Adrenal gland (tissue), 5 donors: Measurements from ENCODE around the gene GMFB.

Source experiments
- POLR2A ChIP-seq, 2 donors: fragments of 450-650 bp; IDR thresholded peaks; one replicate each; pipeline ENCODE4 v1.6.1; 2017; ENCODE audit warnings: antibody characterized with exemption in 2 of 2, mild to moderate bottlenecking in 2 of 2, moderate library complexity in 1 of 2
- TF ChIP-seq, protein P1 (sequence below), 6 experiments: fragments of 450-650 bp in 4 of 6; fragments of 200-600 bp in 2 of 6; sonication (generic) in 1 of 6; IDR thresholded peaks; 1 replicate in 5 of 6; 2 replicates in 1 of 6; pipeline versions ENCODE4 v1.5.1 to v1.8.0; 2016 to 2021; ENCODE audit warnings: antibody characterized with exemption in 6 of 6, mild to moderate bottlenecking in 2 of 6, moderate library complexity in 1 of 6
- donor health status: DM: no; HTN: no; CAD: no.

DNA sequence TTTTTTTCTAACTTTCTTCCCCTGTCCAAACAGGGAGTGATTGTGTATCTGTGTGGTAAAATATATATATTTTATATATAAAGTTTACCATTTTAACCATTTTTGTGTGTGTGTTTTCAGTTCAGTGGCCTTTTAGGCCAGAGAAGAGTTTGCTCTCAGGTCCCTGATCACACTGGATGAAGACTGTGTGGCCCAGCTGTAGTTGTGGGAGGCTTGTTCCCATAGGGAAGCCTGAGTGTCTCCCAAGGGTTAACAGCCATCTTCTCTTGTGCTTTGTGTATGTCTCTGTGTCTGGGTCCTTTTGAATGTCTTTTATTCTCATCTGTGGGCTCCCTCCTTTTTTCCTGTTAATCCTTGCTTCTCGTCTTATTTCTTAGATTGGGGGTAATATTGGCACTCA lies 44.3 kb upstream of the GMFB start:
- TF ChIP-seq, protein P1, sequence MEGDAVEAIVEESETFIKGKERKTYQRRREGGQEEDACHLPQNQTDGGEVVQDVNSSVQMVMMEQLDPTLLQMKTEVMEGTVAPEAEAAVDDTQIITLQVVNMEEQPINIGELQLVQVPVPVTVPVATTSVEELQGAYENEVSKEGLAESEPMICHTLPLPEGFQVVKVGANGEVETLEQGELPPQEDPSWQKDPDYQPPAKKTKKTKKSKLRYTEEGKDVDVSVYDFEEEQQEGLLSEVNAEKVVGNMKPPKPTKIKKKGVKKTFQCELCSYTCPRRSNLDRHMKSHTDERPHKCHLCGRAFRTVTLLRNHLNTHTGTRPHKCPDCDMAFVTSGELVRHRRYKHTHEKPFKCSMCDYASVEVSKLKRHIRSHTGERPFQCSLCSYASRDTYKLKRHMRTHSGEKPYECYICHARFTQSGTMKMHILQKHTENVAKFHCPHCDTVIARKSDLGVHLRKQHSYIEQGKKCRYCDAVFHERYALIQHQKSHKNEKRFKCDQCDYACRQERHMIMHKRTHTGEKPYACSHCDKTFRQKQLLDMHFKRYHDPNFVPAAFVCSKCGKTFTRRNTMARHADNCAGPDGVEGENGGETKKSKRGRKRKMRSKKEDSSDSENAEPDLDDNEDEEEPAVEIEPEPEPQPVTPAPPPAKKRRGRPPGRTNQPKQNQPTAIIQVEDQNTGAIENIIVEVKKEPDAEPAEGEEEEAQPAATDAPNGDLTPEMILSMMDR (IDR thresholded peaks at IDR 0.05), result no peak
- TF ChIP-seq POLR2A (IDR thresholded peaks at IDR 0.05), result no peak
